ENCODE measurements around the gene RNF17.

RNF17 gene

GRCh38 chr13:24746618-24747247 is 17.2 kb upstream of the RNF17 start:
- Histone ChIP-seq H3K4me3 (replicated peaks; ENCODE audit: insufficient read depth, low read length) (peak overlapping the region; percentile 42), H3K27me3 (ENCODE audit: insufficient read depth, poor library complexity, severe bottlenecking) (peaks cover 59% of the 10 kb centered on the region), H3K27ac (replicated peaks) (no peak overlapping the region)
- no peak for TF ChIP-seq GABPA (IDR thresholded peaks at IDR 0.05; ENCODE audit: low read depth)
- peak; percentile 17 for TF ChIP-seq CTCF (IDR thresholded peaks at IDR 0.05; ENCODE audit: insufficient read depth, low read length)
- no peak for TF ChIP-seq REST (IDR thresholded peaks at IDR 0.05; ENCODE audit: insufficient replicate concordance, low read depth)
- DNase-seq (ENCODE audit: low read depth in 1 of 2, low spot score in 1 of 2) = peak in 1 of 2 experiments; percentile 28

- TF ChIP-seq POLR2AphosphoS5 (IDR thresholded peaks at IDR 0.05; ENCODE audit: low read depth) (no peak), REST (IDR thresholded peaks at IDR 0.05; ENCODE audit: insufficient replicate concordance, low read depth) (no peak), SPI1 (IDR thresholded peaks at IDR 0.05; ENCODE audit: borderline replicate concordance, low read depth) (no peak), CTCF (IDR thresholded peaks at IDR 0.05; ENCODE audit: insufficient read depth, low read length) (no peak), GABPA (IDR thresholded peaks at IDR 0.05; ENCODE audit: low read depth) (no peak)
- DNase-seq (ENCODE audit: low read depth in 1 of 2, low spot score in 1 of 2) = peak in 1 of 2 experiments; percentile 15
- H3K4me3 ChIP-seq (replicated peaks; ENCODE audit: insufficient read depth, low read length) = peak overlapping the region; percentile 42
- H3K27me3 ChIP-seq (ENCODE audit: insufficient read depth, poor library complexity, severe bottlenecking) = peaks cover 59% of the 10 kb centered on the region
- H3K27ac ChIP-seq (replicated peaks) = no peak overlapping the region
Observed at GRCh38 chr13:24747248-24748060, 16.5 kb upstream of the RNF17 start.

- TF ChIP-seq CTCF (IDR thresholded peaks at IDR 0.05; ENCODE audit: insufficient read depth, low read length) (no peak), REST (IDR thresholded peaks at IDR 0.05; ENCODE audit: insufficient replicate concordance, low read depth) (no peak), SPI1 (IDR thresholded peaks at IDR 0.05; ENCODE audit: borderline replicate concordance, low read depth) (no peak), GABPA (IDR thresholded peaks at IDR 0.05; ENCODE audit: low read depth) (no peak), POLR2AphosphoS5 (IDR thresholded peaks at IDR 0.05; ENCODE audit: low read depth) (no peak)
Observed at GRCh38 chr13:24748061-24748400, 15.9 kb upstream of the RNF17 start.

More at GRCh38 chr13:24748061-24748400, 15.9 kb upstream of the RNF17 start:
- Histone ChIP-seq H3K27ac (replicated peaks) (no peak overlapping the region), H3K4me3 (replicated peaks; ENCODE audit: insufficient read depth, low read length) (peak overlapping the region; percentile 42; the same call in 1 of the 2 replicates), H3K27me3 (ENCODE audit: insufficient read depth, poor library complexity, severe bottlenecking) (peaks cover 63% of the 10 kb centered on the region)
- no peak for DNase-seq (ENCODE audit: low read depth in 1 of 2, low spot score in 1 of 2)

Data from HL-60 (cell line).